HFFc6 (cell line): ENCODE results near the gene FGFRL1. TPM values are rescaled to one million over a fixed set of nuclear protein-coding genes. Genes with fewer than 3 reads are reported as not detected.

Source experiments
- DNase-seq: peaks from one replicate; pipeline ENCODE4 v3.0.0-alpha.2; 2018
- H3K27ac Mint-ChIP-seq: 2 replicates; pipeline ENCODE4 v1.8.0; 2020; ENCODE audit warnings: mild to moderate bottlenecking, mixed read lengths
- H3K27me3 Mint-ChIP-seq: 2 replicates; pipeline ENCODE4 v1.8.0; 2021; ENCODE audit warnings: mild to moderate bottlenecking, moderate library complexity, mixed read lengths; ENCODE audit not compliant: insufficient read depth
- H3K36me3 Mint-ChIP-seq: 2 replicates; pipeline ENCODE4 v1.8.0; 2021; ENCODE audit warnings: low read depth, mixed read lengths
- H3K4me1 Mint-ChIP-seq: 2 replicates; pipeline ENCODE4 v1.8.0; 2020; ENCODE audit warnings: low read depth, mixed read lengths
- H3K4me3 Mint-ChIP-seq: 2 replicates; pipeline ENCODE4 v1.8.0; 2020; ENCODE audit warnings: mild to moderate bottlenecking, moderate library complexity, mixed read lengths
- H3K9me3 Mint-ChIP-seq: 2 replicates; pipeline ENCODE4 v1.8.0; 2020; ENCODE audit warnings: mild to moderate bottlenecking, mixed read lengths
- CTCF ChIP-seq: fragments of 200-600 bp; sonication (generic); IDR thresholded peaks from 2 replicates; pipeline ENCODE4 v1.5.0; 2021; ENCODE audit warnings: antibody characterized with exemption, mild to moderate bottlenecking
- total RNA-seq, 6 experiments: library from RNA; stranded (reverse); fragmentation: NEBNext Ultra II Directional; extraction: Animal tissue kit (Norgen Biotek cat#: 25700); gene quantifications; 2 replicates in 1 of 6; 3 replicates in 5 of 6; pipeline ENCODE4 v1.2.3, GENCODE V29; 2021

FGFRL1 gene
- total RNA-seq, 6 experiments from 2014 or later, result 15.4 to 40.8 (median 17.3) TPM

- TF ChIP-seq CTCF, result no peak
- H3K4me3 Mint-ChIP-seq, result no peak overlapping the region
- H3K9me3 Mint-ChIP-seq, result peaks cover 4% of the 10 kb centered on the region
- peaks cover 5% of the 10 kb centered on the region; the same call in 1 of the 2 replicates for H3K4me1 Mint-ChIP-seq
- H3K36me3 Mint-ChIP-seq, result no peaks in the 10 kb centered on the region; the same call in 1 of the 2 replicates
- H3K27me3 Mint-ChIP-seq, result peaks cover 75% of the 10 kb centered on the region
- H3K27ac Mint-ChIP-seq, result no peak overlapping the region
- no peak for DNase-seq
Observed at GRCh38 chr4:1060121-1060520, 48.7 kb downstream of the FGFRL1 start.

- no peak for DNase-seq
- H3K4me3 Mint-ChIP-seq, result no peak overlapping the region
- H3K9me3 Mint-ChIP-seq, result peaks cover 4% of the 10 kb centered on the region
- no peak overlapping the region for H3K27ac Mint-ChIP-seq
- no peaks in the 10 kb centered on the region; the same call in 1 of the 2 replicates for H3K36me3 Mint-ChIP-seq
- peaks cover 76% of the 10 kb centered on the region for H3K27me3 Mint-ChIP-seq
- TF ChIP-seq CTCF, result no peak
- peaks cover 5% of the 10 kb centered on the region; the same call in 1 of the 2 replicates for H3K4me1 Mint-ChIP-seq
Observed at GRCh38 chr4:1060621-1061020, 49.2 kb downstream of the FGFRL1 start.

GRCh38 chr4:1061056-1061700 lies 49.8 kb downstream of the FGFRL1 start:
- Mint-ChIP-seq H3K27me3 (peaks cover 71% of the 10 kb centered on the region), H3K4me1 (peaks cover 5% of the 10 kb centered on the region; the same call in 1 of the 2 replicates), H3K27ac (no peak overlapping the region)

GRCh38 chr4:1061760-1062159 lies 50.3 kb downstream of the FGFRL1 start:
- H3K27me3 Mint-ChIP-seq, result peaks cover 70% of the 10 kb centered on the region
- H3K4me3 Mint-ChIP-seq, result no peak overlapping the region
- no peak overlapping the region for H3K27ac Mint-ChIP-seq
- H3K9me3 Mint-ChIP-seq, result peaks cover 4% of the 10 kb centered on the region
- no peaks in the 10 kb centered on the region; the same call in 1 of the 2 replicates for H3K36me3 Mint-ChIP-seq
- TF ChIP-seq CTCF, result no peak
- peaks cover 5% of the 10 kb centered on the region; the same call in 1 of the 2 replicates for H3K4me1 Mint-ChIP-seq
- no peak for DNase-seq

More at GRCh38 chr4:1061056-1061700, 49.8 kb downstream of the FGFRL1 start:
- no peak overlapping the region for H3K4me3 Mint-ChIP-seq
- DNase-seq, result no peak
- no peak for TF ChIP-seq CTCF
- peaks cover 4% of the 10 kb centered on the region for H3K9me3 Mint-ChIP-seq
- no peaks in the 10 kb centered on the region; the same call in 1 of the 2 replicates for H3K36me3 Mint-ChIP-seq

GRCh38 chr4:1062419-1062818 lies 51.0 kb downstream of the FGFRL1 start:
- Mint-ChIP-seq H3K4me1 (peaks cover 5% of the 10 kb centered on the region; the same call in 1 of the 2 replicates), H3K27ac (no peak overlapping the region), H3K36me3 (no peaks in the 10 kb centered on the region; the same call in 1 of the 2 replicates), H3K9me3 (peaks cover 4% of the 10 kb centered on the region), H3K27me3 (peaks cover 68% of the 10 kb centered on the region), H3K4me3 (no peak overlapping the region)
- DNase-seq, result no peak
- no peak for TF ChIP-seq CTCF
